Mesothelial cell of epicardium (in vitro differentiated cells): ENCODE data around the gene ROR2. TPM values are rescaled to one million over a fixed set of nuclear protein-coding genes. Genes with fewer than 3 reads are reported as not detected.

ENCODE experiments used
- DNase-seq, 2 experiments: peaks; one replicate each; pipeline ENCODE4 v3.0.0; 2021; ENCODE audit warnings: low spot score in 2 of 2; ENCODE audit not compliant: unreplicated experiment in 2 of 2
- H3K27ac Mint-ChIP-seq: 2 replicates; pipeline ENCODE4 v1.8.0; 2021; ENCODE audit warnings: mixed read lengths
- H3K27me3 Mint-ChIP-seq: 2 replicates; pipeline ENCODE4 v1.8.0; 2021; ENCODE audit warnings: low read depth, mixed read lengths
- H3K36me3 Mint-ChIP-seq: 2 replicates; pipeline ENCODE4 v1.8.0; 2021; ENCODE audit warnings: mixed read lengths
- H3K4me1 Mint-ChIP-seq: 2 replicates; pipeline ENCODE4 v1.8.0; 2021; ENCODE audit warnings: mixed read lengths
- H3K4me3 Mint-ChIP-seq: 2 replicates; pipeline ENCODE4 v1.8.0; 2021; ENCODE audit warnings: mild to moderate bottlenecking, moderate library complexity, mixed read lengths
- H3K9me3 Mint-ChIP-seq: 2 replicates; pipeline ENCODE4 v1.8.0; 2021; ENCODE audit warnings: mixed read lengths
- total RNA-seq: library from RNA; stranded (reverse); gene quantifications from 3 replicates; pipeline ENCODE4 v1.2.1, GENCODE V29; 2021
- TF ChIP-seq, protein P1 (sequence below): fragments of 200-600 bp; sonication (generic); IDR thresholded peaks from one replicate; pipeline ENCODE4 v1.5.0; 2021; ENCODE audit warnings: antibody characterized with exemption; ENCODE audit not compliant: unreplicated experiment

The ROR2 gene
- total RNA-seq, 1 donor from 2014 or later = 41.0 TPM

DNA sequence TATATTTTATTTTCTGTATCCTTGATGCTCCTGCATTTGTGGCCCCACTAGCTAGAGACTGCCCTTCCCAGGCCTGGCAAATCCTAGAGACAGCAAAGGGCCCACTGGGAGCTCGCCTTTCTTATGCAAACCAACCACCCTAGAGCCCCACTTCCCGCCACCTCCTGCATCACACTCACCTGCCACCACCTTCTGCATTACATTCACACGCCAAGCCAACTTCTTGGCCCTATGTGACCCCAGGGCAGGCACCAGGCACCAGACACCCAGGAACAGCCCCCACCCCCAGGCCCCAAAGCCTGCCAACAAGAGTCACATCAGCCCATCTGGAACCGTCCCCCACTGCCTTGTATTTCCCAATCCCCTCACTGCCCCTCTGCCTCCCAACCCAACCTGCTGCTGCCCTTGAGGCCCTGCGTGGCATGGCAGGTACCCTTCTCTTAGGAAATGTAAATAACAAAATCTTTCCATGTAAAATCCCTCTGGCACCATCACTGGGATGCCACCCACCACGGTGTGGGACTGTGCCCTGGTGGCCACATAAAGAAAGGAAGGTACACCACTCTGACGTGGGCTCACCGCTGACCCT, 22.0 kb downstream of the ROR2 start:
- Mint-ChIP-seq H3K36me3 (peaks cover 47% of the 10 kb centered on the region), H3K27me3 (no peaks in the 10 kb centered on the region), H3K9me3 (peaks cover 44% of the 10 kb centered on the region), H3K4me1 (no peaks in the 10 kb centered on the region), H3K4me3 (no peak overlapping the region), H3K27ac (no peak overlapping the region)
- TF ChIP-seq, protein P1, sequence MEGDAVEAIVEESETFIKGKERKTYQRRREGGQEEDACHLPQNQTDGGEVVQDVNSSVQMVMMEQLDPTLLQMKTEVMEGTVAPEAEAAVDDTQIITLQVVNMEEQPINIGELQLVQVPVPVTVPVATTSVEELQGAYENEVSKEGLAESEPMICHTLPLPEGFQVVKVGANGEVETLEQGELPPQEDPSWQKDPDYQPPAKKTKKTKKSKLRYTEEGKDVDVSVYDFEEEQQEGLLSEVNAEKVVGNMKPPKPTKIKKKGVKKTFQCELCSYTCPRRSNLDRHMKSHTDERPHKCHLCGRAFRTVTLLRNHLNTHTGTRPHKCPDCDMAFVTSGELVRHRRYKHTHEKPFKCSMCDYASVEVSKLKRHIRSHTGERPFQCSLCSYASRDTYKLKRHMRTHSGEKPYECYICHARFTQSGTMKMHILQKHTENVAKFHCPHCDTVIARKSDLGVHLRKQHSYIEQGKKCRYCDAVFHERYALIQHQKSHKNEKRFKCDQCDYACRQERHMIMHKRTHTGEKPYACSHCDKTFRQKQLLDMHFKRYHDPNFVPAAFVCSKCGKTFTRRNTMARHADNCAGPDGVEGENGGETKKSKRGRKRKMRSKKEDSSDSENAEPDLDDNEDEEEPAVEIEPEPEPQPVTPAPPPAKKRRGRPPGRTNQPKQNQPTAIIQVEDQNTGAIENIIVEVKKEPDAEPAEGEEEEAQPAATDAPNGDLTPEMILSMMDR = no peak
- no peak for DNase-seq

DNA sequence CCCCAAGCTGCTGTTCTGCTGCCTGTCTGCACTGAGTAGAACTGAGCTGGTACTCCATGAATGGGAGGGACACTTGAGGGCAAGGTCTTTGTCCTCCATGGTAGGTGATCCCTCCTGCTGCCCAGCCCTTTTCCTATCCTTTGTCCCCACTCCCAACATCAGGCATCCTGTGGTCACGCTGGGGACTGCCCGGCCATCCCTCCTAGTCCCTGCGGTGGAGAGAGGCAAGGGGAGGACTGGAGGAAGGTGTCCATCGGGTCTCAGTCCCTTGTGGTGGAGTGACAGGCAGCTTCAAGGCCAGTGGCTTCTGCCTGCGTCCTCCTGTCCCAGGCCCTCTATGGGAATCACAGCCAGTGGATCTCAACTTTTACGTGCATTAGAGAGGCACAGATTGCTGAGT, 25.9 kb downstream of the ROR2 start:
- no peak overlapping the region for H3K4me3 Mint-ChIP-seq
- DNase-seq = no peak
- peaks cover 20% of the 10 kb centered on the region for H3K36me3 Mint-ChIP-seq
- H3K27ac Mint-ChIP-seq = no peak overlapping the region
- no peaks in the 10 kb centered on the region for H3K27me3 Mint-ChIP-seq
- H3K9me3 Mint-ChIP-seq = peaks cover 17% of the 10 kb centered on the region
- H3K4me1 Mint-ChIP-seq = peaks cover 15% of the 10 kb centered on the region
- TF ChIP-seq, protein P1 = no peak

DNA sequence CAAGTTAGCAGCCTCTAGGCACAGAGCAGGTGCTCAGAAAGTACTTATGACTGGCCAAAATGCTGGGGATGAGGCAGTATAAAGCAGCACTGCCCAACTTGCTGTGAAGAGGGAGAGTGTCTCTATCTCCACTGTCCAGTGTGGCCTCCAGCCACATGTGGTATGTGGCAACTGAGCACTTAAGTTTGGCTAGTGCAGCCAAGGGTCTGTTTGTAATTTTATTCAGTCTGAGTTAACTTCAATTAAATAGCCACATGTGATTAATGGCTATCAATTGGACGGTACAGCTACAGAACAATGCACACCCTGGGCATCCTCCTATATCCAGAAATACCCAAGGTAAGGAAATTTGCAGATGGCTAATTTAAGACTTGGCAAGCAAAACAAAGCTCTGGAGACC, 26.9 kb downstream of the ROR2 start:
- TF ChIP-seq, protein P1 = no peak
- Mint-ChIP-seq H3K9me3 (peaks cover 8% of the 10 kb centered on the region), H3K27me3 (no peaks in the 10 kb centered on the region), H3K4me3 (no peak overlapping the region), H3K27ac (no peak overlapping the region), H3K36me3 (peaks cover 14% of the 10 kb centered on the region), H3K4me1 (peaks cover 18% of the 10 kb centered on the region)
- no peak for DNase-seq

DNA sequence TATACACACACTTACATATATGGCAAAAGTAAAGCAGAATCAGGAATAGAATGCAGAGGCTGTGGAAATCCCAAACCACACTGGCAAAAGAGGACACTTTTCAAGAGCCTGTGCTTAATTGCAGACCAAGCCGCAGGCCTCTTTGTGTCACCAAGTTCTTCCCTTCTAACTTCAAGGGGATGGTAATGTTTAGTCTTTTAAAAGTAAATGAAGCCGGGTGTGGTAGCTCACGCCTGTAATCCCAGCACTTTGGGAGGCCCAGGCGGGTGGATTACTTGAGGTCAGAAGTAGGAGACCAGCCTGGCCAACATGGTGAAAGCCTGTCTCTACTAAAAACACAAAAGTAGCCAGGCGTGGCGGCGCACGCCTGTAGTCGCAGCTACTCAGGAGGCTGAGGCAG, 28.7 kb downstream of the ROR2 start:
- Mint-ChIP-seq H3K9me3 (no peaks in the 10 kb centered on the region), H3K4me3 (no peak overlapping the region), H3K27ac (no peak overlapping the region), H3K4me1 (peaks cover 26% of the 10 kb centered on the region), H3K27me3 (no peaks in the 10 kb centered on the region), H3K36me3 (peaks cover 7% of the 10 kb centered on the region)
- DNase-seq = no peak
- TF ChIP-seq, protein P1 = no peak

DNA sequence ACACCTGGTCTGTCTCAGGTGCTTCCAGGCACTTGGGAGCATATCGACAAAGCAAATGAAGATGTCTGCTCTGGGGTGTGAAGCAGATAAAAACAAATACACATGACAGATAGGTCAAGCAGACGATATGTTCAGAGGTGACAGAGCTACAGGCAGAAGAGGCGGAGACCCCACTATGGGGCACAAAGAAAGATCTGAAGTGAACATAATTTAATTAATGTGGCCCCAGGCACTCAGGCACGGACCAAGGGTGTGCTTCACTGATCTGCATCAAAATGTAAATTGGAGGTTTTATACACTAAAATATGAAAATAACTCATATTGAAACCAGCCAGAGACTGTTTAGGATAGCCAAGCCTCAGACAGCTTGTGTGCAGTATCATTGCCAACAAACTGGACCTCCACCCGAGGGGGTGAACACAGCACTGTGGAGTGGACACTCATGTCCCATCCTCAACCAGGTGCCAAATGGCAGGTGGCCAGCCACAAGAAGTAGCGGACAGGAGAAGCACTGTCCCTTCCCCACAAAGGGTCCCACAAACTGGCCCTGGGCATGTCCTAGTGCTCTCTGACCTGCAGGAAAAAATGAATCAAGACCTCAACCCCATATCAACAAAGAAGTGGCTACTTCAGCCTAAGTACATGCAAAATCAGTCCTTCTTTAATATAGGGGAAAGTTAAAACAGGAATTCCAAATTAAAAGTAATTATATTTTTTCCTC, 29.2 kb downstream of the ROR2 start:
- no peak for DNase-seq
- no peaks in the 10 kb centered on the region for H3K27me3 Mint-ChIP-seq
- peaks cover 29% of the 10 kb centered on the region for H3K4me1 Mint-ChIP-seq
- no peaks in the 10 kb centered on the region for H3K9me3 Mint-ChIP-seq
- TF ChIP-seq, protein P1 = no peak
- H3K27ac Mint-ChIP-seq = no peak overlapping the region
- H3K4me3 Mint-ChIP-seq = no peak overlapping the region
- H3K36me3 Mint-ChIP-seq = peaks cover 7% of the 10 kb centered on the region
